Prostate gland (tissue), 2 donors: ENCODE results near the gene SEZ6L2. TPM values are rescaled to one million over a fixed set of nuclear protein-coding genes. Genes with fewer than 3 reads are reported as not detected.

Source experiments
- DNase-seq: peaks from one replicate; pipeline ENCODE4 v3.0.0-alpha.2; 2019; ENCODE audit warnings: low spot score
- H3K27ac ChIP-seq, 2 donors: fragments of 200-600 bp; sonication (generic); 2 replicates each; pipeline ENCODE4 v1.5.1; 2017 to 2019
- H3K27me3 ChIP-seq: fragments of 200-600 bp; sonication (generic); replicated peaks from 2 replicates; pipeline ENCODE4 v1.5.1; 2019; ENCODE audit not compliant: insufficient read depth
- H3K36me3 ChIP-seq, 2 donors: fragments of 200-600 bp; sonication (generic); 1 replicate in 1 of 2; 2 replicates in 1 of 2; pipeline versions ENCODE4 v1.5.1 to v1.8.1; 2017 to 2019
- H3K4me1 ChIP-seq: fragments of 200-600 bp; sonication (generic); replicated peaks from 2 replicates; pipeline ENCODE4 v1.5.1; 2019
- H3K4me3 ChIP-seq, 2 donors: fragments of 200-600 bp; sonication (generic); 2 replicates each; pipeline ENCODE4 v1.5.1; 2017 to 2019
- H3K9me3 ChIP-seq: fragments of 200-600 bp; sonication (generic); 2 replicates; pipeline ENCODE4 v1.5.1; 2017
- POLR2A ChIP-seq: fragments of 450-650 bp; IDR thresholded peaks from one replicate; pipeline ENCODE4 v1.6.1; 2016; ENCODE audit warnings: antibody characterized with exemption, mild to moderate bottlenecking
- POLR2AphosphoS5 ChIP-seq: sonication (generic); formaldehyde crosslinking; IDR thresholded peaks from one replicate; pipeline ENCODE4 v1.6.1; 2017; ENCODE audit warnings: antibody characterized with exemption
- WGBS: methylation state at CpG from one replicate; pipeline ENCODE4 v1.1.5; 2018; 5-methylcytosine and 5-hydroxymethylcytosine counted together
- intact Hi-C: fragments of 100-400 bp; cut with DNase I; formaldehyde crosslinking; loops from one replicate; pipeline ENCODE4 v1.14.2; 2022
- total RNA-seq, 2 donors: library from RNA; depleted of rRNA; stranded (reverse); fragments of >200 nt; gene quantifications; one replicate each; pipeline ENCODE4 v1.1.0, GENCODE V29; 2016
- TF ChIP-seq, protein P1 (sequence below), 4 experiments: fragments of 200-600 bp in 2 of 4; fragments of 450-650 bp in 2 of 4; sonication (generic) in 2 of 4; IDR thresholded peaks; 1 replicate in 3 of 4; 2 replicates in 1 of 4; pipeline ENCODE4 v1.5.1; 2016 to 2019; ENCODE audit warnings: antibody characterized with exemption in 4 of 4, mild to moderate bottlenecking in 2 of 4, moderate library complexity in 2 of 4

The SEZ6L2 gene
- total RNA-seq, 2 donors from 2014 or later, result 60.7 to 62.9 TPM

DNA sequence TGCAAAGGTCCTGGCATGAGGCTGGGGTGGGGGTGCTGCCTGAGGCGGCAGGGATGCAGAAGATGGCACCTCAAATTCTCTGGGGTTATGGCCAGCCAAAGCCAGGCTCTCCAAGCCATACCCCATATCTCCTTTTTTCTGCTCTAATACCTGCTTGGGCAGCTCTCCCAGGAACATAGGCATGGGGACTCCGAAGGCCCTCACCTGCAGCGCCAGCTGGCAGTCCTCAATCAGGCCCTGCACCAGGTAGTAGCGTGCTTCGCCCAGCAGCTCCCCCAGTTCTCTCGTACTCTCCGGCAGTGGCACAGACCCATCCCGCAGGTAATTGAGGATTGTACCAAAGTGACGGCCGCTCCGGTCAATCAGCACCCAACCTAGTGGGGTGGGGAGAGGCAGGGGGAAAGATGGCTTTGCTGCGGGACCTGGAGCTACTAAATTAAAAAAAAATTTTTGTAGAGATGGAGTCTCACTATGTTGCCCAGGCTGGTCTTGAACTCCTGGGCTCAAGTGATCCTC lies 23.7 kb upstream of the SEZ6L2 start:
- TF ChIP-seq, protein P1, sequence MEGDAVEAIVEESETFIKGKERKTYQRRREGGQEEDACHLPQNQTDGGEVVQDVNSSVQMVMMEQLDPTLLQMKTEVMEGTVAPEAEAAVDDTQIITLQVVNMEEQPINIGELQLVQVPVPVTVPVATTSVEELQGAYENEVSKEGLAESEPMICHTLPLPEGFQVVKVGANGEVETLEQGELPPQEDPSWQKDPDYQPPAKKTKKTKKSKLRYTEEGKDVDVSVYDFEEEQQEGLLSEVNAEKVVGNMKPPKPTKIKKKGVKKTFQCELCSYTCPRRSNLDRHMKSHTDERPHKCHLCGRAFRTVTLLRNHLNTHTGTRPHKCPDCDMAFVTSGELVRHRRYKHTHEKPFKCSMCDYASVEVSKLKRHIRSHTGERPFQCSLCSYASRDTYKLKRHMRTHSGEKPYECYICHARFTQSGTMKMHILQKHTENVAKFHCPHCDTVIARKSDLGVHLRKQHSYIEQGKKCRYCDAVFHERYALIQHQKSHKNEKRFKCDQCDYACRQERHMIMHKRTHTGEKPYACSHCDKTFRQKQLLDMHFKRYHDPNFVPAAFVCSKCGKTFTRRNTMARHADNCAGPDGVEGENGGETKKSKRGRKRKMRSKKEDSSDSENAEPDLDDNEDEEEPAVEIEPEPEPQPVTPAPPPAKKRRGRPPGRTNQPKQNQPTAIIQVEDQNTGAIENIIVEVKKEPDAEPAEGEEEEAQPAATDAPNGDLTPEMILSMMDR (IDR thresholded peaks at IDR 0.05), result no peak
- TF ChIP-seq POLR2AphosphoS5, result no peak
- TF ChIP-seq POLR2A, result no peak
- DNase-seq, result no peak
- 93% methylated on average over 12 of the region's 12 CpGs for WGBS
- no peaks in the 10 kb centered on the region for H3K27me3 ChIP-seq
- no peak overlapping the region for H3K4me3 ChIP-seq
- peaks cover 5% of the 10 kb centered on the region for H3K4me1 ChIP-seq
- H3K27ac ChIP-seq, result no peak overlapping the region
- peaks cover 0 to 3% of the 10 kb centered on the region in 2 donors for H3K36me3 ChIP-seq
- intact Hi-C loops, result loop anchor here (10.0 kb wide), 1 partner anchor 72 kb away; the partner anchor contains the start of genes HIRIP3 and INO80E
- H3K9me3 ChIP-seq, result no peaks in the 10 kb centered on the region

DNA sequence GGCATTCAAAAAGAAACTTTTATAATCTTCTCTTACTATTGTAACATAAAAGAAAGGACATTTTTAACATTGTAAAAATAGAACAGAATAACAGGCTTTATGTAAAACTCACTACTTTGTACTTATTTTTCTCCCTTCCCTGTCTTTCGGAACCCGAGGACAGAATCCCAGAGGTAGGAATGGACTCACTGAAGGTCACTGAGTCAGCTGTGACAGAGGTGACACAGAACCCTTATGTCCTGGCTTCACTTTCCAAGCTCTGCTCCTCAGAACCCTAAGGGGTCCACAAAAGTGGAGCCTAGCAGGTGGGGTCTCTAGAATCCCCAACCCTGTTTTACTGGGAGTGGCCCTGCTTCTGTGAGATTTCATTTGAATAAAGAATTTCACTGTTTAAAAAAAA lies 23.0 kb upstream of the SEZ6L2 start:
- intact Hi-C loops, result loop anchor here (10.0 kb wide), 1 partner anchor 72 kb away; the partner anchor contains the start of genes HIRIP3 and INO80E
- DNase-seq, result no peak
- WGBS, result 90% methylated on average over 2 of the region's 2 CpGs
- Histone ChIP-seq H3K9me3 (no peaks in the 10 kb centered on the region), H3K27ac (no peak overlapping the region), H3K4me3 (no peak overlapping the region), H3K36me3 (peaks cover 0 to 3% of the 10 kb centered on the region in 2 donors), H3K4me1 (peaks cover 5% of the 10 kb centered on the region), H3K27me3 (no peaks in the 10 kb centered on the region)
- no peak for TF ChIP-seq POLR2A

DNA sequence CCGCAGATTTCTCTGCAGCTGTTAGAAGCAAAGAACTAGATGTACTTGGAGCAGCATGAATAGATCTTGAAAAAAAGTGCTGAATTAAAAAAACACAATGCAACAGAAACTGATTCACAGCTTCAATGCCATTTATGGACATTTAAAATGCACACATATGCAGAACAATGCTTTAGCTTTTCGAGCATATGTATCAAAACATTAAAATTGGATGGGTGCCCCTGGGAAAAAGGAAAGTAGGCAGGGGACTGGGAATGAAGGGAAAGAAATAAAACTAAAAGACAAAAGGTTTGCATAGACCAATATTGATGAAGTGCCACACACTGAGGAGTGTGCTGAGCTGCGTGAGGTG lies 21.7 kb upstream of the SEZ6L2 start:
- Histone ChIP-seq H3K27ac (no peak overlapping the region), H3K4me1 (peaks cover 5% of the 10 kb centered on the region), H3K36me3 (peaks cover 0 to 3% of the 10 kb centered on the region in 2 donors), H3K27me3 (no peaks in the 10 kb centered on the region), H3K9me3 (no peaks in the 10 kb centered on the region), H3K4me3 (no peak overlapping the region)
- WGBS, result 69% methylated on average over 3 of the region's 3 CpGs
- no peak for TF ChIP-seq POLR2AphosphoS5
- TF ChIP-seq, protein P1 (IDR thresholded peaks at IDR 0.05), result no peak
- TF ChIP-seq POLR2A, result no peak
- intact Hi-C loops, result loop anchor here (10.0 kb wide), 1 partner anchor 74 kb away; the partner anchor contains the start of genes HIRIP3 and INO80E
- DNase-seq, result no peak

DNA sequence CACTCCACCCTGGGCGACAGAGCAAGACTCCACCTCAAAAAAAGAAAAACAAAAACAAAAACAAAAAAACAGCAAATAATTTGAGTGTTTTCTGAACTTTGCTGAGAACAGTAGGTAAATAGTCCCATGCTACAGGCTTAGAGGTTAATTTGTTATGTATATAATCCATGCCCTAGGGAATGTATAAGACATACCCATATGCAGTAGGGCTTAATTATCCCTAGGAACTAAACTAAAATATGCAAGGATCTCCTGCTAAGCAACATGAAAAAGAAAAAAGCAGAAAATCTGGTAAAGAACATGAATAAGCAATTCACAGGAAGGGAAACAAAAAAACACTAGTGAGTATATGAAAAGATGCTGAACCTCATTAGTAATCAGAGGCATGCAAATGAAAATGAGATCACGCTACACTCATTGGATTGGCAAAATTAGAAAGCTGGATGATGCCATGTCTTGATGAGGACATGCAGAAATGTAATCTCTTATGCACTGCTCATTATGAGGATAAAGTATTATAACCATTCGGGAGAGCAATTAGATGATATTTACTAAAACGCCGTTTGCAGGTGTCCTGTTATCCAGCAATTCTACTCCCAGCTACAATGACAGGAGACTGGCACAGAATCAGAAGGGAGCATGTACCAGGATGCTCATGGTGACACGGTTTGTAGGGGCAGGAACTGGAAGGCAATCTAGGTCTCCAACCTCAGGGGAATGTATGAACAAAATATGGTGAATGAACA lies 21.1 kb upstream of the SEZ6L2 start:
- TF ChIP-seq POLR2AphosphoS5 (no peak), POLR2A (no peak)
- TF ChIP-seq, protein P1 (IDR thresholded peaks at IDR 0.05), result no peak
- no peak overlapping the region for H3K4me3 ChIP-seq
- peaks cover 0 to 3% of the 10 kb centered on the region in 2 donors for H3K36me3 ChIP-seq
- H3K27ac ChIP-seq, result no peak overlapping the region
- intact Hi-C loops, result loop anchor here (10.0 kb wide), 1 partner anchor 74 kb away; the partner anchor contains the start of genes HIRIP3 and INO80E
- no peak for DNase-seq
- no peaks in the 10 kb centered on the region for H3K9me3 ChIP-seq
- H3K27me3 ChIP-seq, result no peaks in the 10 kb centered on the region
- peaks cover 5% of the 10 kb centered on the region for H3K4me1 ChIP-seq
- WGBS, result 77% methylated on average over 6 of the region's 6 CpGs

DNA sequence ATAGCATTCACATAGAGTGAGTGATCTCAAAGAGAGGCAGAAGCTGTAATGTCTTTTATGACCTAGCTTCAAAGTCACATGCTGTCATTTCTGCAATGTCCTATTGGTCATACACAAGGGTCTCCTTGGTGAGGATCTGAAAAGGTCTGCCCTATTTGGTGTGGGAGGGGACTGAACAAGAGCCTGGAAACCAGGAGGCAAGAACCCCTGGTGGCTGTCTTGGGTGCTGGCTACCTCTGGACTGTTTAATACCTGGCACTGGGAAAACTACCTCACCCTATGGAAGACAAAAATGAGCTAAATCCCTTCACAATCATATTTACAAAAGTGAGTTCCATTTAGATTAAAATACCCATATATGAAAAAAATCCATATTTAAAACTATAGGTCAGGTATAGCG lies 17.6 kb upstream of the SEZ6L2 start:
- no peaks in the 10 kb centered on the region for H3K4me1 ChIP-seq
- H3K9me3 ChIP-seq, result no peaks in the 10 kb centered on the region
- TF ChIP-seq, protein P1 (IDR thresholded peaks at IDR 0.05), result no peak
- TF ChIP-seq POLR2A, result no peak
- no peak for TF ChIP-seq POLR2AphosphoS5
- intact Hi-C loops, result no loop called here
- DNase-seq, result no peak
- 96% methylated on average over 1 of the region's 1 CpG for WGBS
- no peaks in the 10 kb centered on the region for H3K27me3 ChIP-seq
- H3K36me3 ChIP-seq, result peaks cover 0 to 3% of the 10 kb centered on the region in 2 donors
- H3K4me3 ChIP-seq, result no peak overlapping the region
- H3K27ac ChIP-seq, result no peak overlapping the region
